HepG2 (cell line): ENCODE results near the gene PIAS3. TPM values are rescaled to one million over a fixed set of nuclear protein-coding genes. Genes with fewer than 3 reads are reported as not detected.
A peak's percentile ranks its signal among the peaks of the same experiment; 100 is the strongest.

Source experiments
- ADNP ChIP-seq: sonication (generic); formaldehyde crosslinking; IDR thresholded peaks from 2 replicates; pipeline ENCODE4 v1.4.0; 2020; ENCODE audit warnings: missing genetic modification reagents
- AFF4 ChIP-seq: sonication (generic); formaldehyde crosslinking; IDR thresholded peaks from 2 replicates; pipeline ENCODE4 v1.4.0; 2020; ENCODE audit warnings: missing genetic modification reagents
- AGO1 ChIP-seq: fragments of 200-400 bp; formaldehyde crosslinking; IDR thresholded peaks from 2 replicates; pipeline ENCODE4 v1.6.1; 2017; ENCODE audit warnings: mild to moderate bottlenecking, low read depth, low read length, moderate library complexity; ENCODE audit not compliant: poor library complexity, severe bottlenecking
- CHD4 ChIP-seq: fragments of 200-600 bp; sonication (generic); IDR thresholded peaks from 2 replicates; pipeline ENCODE4 v1.7.0; 2017; ENCODE audit warnings: mild to moderate bottlenecking, low read length, borderline replicate concordance
- FOXP1 ChIP-seq, 2 experiments: fragments of 450-650 bp in 1 of 2; IDR thresholded peaks; 2 replicates each; pipeline ENCODE4 v1.6.1; 2017 to 2018; ENCODE audit warnings: antibody characterized with exemption in 1 of 2
- GATAD1 ChIP-seq: IDR thresholded peaks from 2 replicates; pipeline ENCODE4 v1.6.1; 2016; ENCODE audit warnings: missing genetic modification reagents, missing compliant biosample characterization
- HDAC6 ChIP-seq: fragments of 200-600 bp; sonication (generic); IDR thresholded peaks from 2 replicates; pipeline ENCODE4 v1.7.0; 2017; ENCODE audit warnings: mild to moderate bottlenecking, antibody characterized with exemption, low read length, low read depth
- HNF4A ChIP-seq: sonication (generic); formaldehyde crosslinking; IDR thresholded peaks from 2 replicates; pipeline ENCODE4 v1.4.0; 2020; ENCODE audit warnings: missing genetic modification reagents
- MXD3 ChIP-seq: IDR thresholded peaks from 2 replicates; pipeline ENCODE4 v1.6.1; 2016; ENCODE audit warnings: mild to moderate bottlenecking, missing biosample characterization, missing genetic modification reagents
- PHB2 ChIP-seq: fragments of 450-650 bp; IDR thresholded peaks from 2 replicates; pipeline ENCODE4 v1.6.1; 2018; ENCODE audit not compliant: partially characterized antibody
- RAD21 ChIP-seq: fragments of 450-650 bp; formaldehyde crosslinking; IDR thresholded peaks from 2 replicates; pipeline ENCODE4 v1.5.0; 2020; ENCODE audit warnings: mild to moderate bottlenecking
- RARA ChIP-seq: IDR thresholded peaks from 2 replicates; pipeline ENCODE4 v1.6.1; 2016; ENCODE audit warnings: missing genetic modification reagents, missing compliant biosample characterization
- RCOR2 ChIP-seq: IDR thresholded peaks from 2 replicates; pipeline ENCODE4 v1.6.1; 2016; ENCODE audit warnings: missing biosample characterization, missing genetic modification reagents
- SAFB2 ChIP-seq: sonication (generic); formaldehyde crosslinking; IDR thresholded peaks from 2 replicates; pipeline ENCODE4 v1.5.1; 2020; ENCODE audit warnings: missing genetic modification reagents, low read depth, mild to moderate bottlenecking, borderline replicate concordance
- SAP130 ChIP-seq: IDR thresholded peaks from 2 replicates; pipeline ENCODE4 v1.6.1; 2016; ENCODE audit warnings: low read depth
- TBX2 ChIP-seq: sonication (generic); formaldehyde crosslinking; IDR thresholded peaks from 2 replicates; pipeline ENCODE4 v1.5.0; 2020; ENCODE audit warnings: missing genetic modification reagents, mild to moderate bottlenecking, borderline replicate concordance
- TSC22D2 ChIP-seq: sonication (generic); formaldehyde crosslinking; IDR thresholded peaks from 2 replicates; pipeline ENCODE4 v1.5.1; 2020; ENCODE audit warnings: missing genetic modification reagents, mild to moderate bottlenecking, borderline replicate concordance
- ZBTB7A ChIP-seq: sonication (generic); formaldehyde crosslinking; IDR thresholded peaks from 2 replicates; pipeline ENCODE4 v1.8.0; 2022; ENCODE audit warnings: mild to moderate bottlenecking, missing genetic modification reagents
- ZMYM2 ChIP-seq: sonication (generic); formaldehyde crosslinking; IDR thresholded peaks from 2 replicates; pipeline ENCODE4 v1.8.0; 2022; ENCODE audit warnings: mild to moderate bottlenecking, missing genetic modification reagents
- ZNF431 ChIP-seq: sonication (generic); formaldehyde crosslinking; IDR thresholded peaks from 2 replicates; pipeline ENCODE4 v1.9.0; 2022; ENCODE audit warnings: missing genetic modification reagents, low read depth, mild to moderate bottlenecking, borderline replicate concordance
- ZNF556 ChIP-seq: sonication (generic); formaldehyde crosslinking; IDR thresholded peaks from 2 replicates; pipeline ENCODE4 v1.4.0; 2020; ENCODE audit warnings: mild to moderate bottlenecking, missing genetic modification reagents, borderline replicate concordance
- ZNF720 ChIP-seq: sonication (generic); formaldehyde crosslinking; IDR thresholded peaks from 2 replicates; pipeline ENCODE4 v1.4.0; 2020; ENCODE audit warnings: missing genetic modification reagents
- ZNF792 ChIP-seq: IDR thresholded peaks from 2 replicates; pipeline ENCODE4 v1.6.1; 2016
- polyA plus RNA-seq, 8 experiments: library from polyadenylated mRNA; depleted of rRNA in 3 of 8; stranded (reverse) in 7 of 8; unstranded in 1 of 8; fragments of >200 nt; fragmentation: Illumina TruSeq in 4 of 8; extraction: Trizol in 4 of 8; gene quantifications; 2 replicates each; pipeline versions ENCODE4 v1.2.1 to v1.2.3, GENCODE V29; 2011 to 2016; ENCODE audit warnings: low read depth in 4 of 8, missing spikeins in 1 of 8, mixed read lengths in 1 of 8; ENCODE audit not compliant: insufficient read depth in 1 of 8
- total RNA-seq, 5 experiments: library from RNA; depleted of rRNA; stranded (reverse); fragments of >200 nt; fragmentation: Illumina TruSeq; extraction: Trizol; gene quantifications; 2 replicates each; pipeline ENCODE4 v1.2.3, GENCODE V29; 2016; ENCODE audit warnings: low read depth in 1 of 5
- TF ChIP-seq, protein P1 (sequence below): sonication (generic); formaldehyde crosslinking; IDR thresholded peaks from 2 replicates; pipeline ENCODE4 v1.5.0; 2020; ENCODE audit warnings: mild to moderate bottlenecking, missing genetic modification reagents

Gene PIAS3
- total and polyA plus RNA-seq, 2 of the 13 experiments (the other 11 are each of a cell fraction or from before 2014, with no cell fraction given) = 3.7 to 8.0 TPM

GRCh38 chr1:145823565-145824498 lies 35.0 kb downstream of the PIAS3 start, which contains the start of the genes POLR3C and RNF115 (continued):
- TF ChIP-seq MXD3 (peak; percentile 79), ZNF720 (CRISPR knock-in tag) (no peak), ZMYM2 (CRISPR knock-in tag) (no peak), RARA (CRISPR knock-in tag) (0 out of 2 replicates have a peak, but pooled peaks have one; percentile 8), RAD21 (CRISPR knock-in tag) (peak; percentile 51; the same call in 1 of the 2 replicates), ZBTB7A (CRISPR knock-in tag) (no peak), HDAC6 (no peak), AFF4 (CRISPR knock-in tag) (peak; percentile 31; the same call in 1 of the 2 replicates), ZNF556 (CRISPR knock-in tag) (peak; percentile 71; the same call in 1 of the 2 replicates), CHD4 (no peak), ADNP (CRISPR knock-in tag) (no peak), GATAD1 (CRISPR knock-in tag) (peak; percentile 83), HNF4A (CRISPR knock-in tag) (0 out of 2 replicates have a peak, but pooled peaks have one; percentile 11), FOXP1 (IDR thresholded peaks at IDR 0.05) (no peak), FOXP1 (CRISPR knock-in tag; IDR thresholded peaks at IDR 0.05) (no peak), ZNF792 (CRISPR knock-in tag) (0 out of 2 replicates have a peak, but pooled peaks have one; percentile 21), SAP130 (CRISPR knock-in tag) (peak; percentile 88), ZNF431 (CRISPR knock-in tag) (no peak), AGO1 (no peak), SAFB2 (CRISPR knock-in tag) (peak; percentile 55; the same call in 1 of the 2 replicates), TBX2 (peak; percentile 93), RCOR2 (no peak), TSC22D2 (CRISPR knock-in tag) (no peak), PHB2 (no peak)
- TF ChIP-seq, protein P1, sequence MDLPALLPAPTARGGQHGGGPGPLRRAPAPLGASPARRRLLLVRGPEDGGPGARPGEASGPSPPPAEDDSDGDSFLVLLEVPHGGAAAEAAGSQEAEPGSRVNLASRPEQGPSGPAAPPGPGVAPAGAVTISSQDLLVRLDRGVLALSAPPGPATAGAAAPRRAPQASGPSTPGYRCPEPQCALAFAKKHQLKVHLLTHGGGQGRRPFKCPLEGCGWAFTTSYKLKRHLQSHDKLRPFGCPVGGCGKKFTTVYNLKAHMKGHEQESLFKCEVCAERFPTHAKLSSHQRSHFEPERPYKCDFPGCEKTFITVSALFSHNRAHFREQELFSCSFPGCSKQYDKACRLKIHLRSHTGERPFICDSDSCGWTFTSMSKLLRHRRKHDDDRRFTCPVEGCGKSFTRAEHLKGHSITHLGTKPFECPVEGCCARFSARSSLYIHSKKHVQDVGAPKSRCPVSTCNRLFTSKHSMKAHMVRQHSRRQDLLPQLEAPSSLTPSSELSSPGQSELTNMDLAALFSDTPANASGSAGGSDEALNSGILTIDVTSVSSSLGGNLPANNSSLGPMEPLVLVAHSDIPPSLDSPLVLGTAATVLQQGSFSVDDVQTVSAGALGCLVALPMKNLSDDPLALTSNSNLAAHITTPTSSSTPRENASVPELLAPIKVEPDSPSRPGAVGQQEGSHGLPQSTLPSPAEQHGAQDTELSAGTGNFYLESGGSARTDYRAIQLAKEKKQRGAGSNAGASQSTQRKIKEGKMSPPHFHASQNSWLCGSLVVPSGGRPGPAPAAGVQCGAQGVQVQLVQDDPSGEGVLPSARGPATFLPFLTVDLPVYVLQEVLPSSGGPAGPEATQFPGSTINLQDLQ (CRISPR knock-in tag) = no peak
